A549 (cell line): ENCODE measurements around the gene KRTAP5-7. TPM values are rescaled to one million over a fixed set of nuclear protein-coding genes. Genes with fewer than 3 reads are reported as not detected.
"Not testable (repeated sequence)": the region's sequence is repeated elsewhere in the genome, so short reads cannot be mapped to it uniquely, and the experiment has no call there.

Experiments used
- ATAC-seq, 2 experiments: fragments of 200-7000 bp in 1 of 2; fragments of >200 bp in 1 of 2; cut with Nextera tagmentation in 1 of 2; cut with Tn5 transposase in 1 of 2; 3 replicates each; pipeline versions ENCODE4 v1.8.0 to v1.9.1; 2018 to 2020; ENCODE audit warnings: mild to moderate bottlenecking in 1 of 2, moderate library complexity in 1 of 2
- CTCF ChIA-PET: fragments of 300-600 bp; sonication (Branson Sonifier 250); formaldehyde crosslinking; extraction: SDS; loops from one replicate; lab custom pipeline; 2021; ENCODE audit warnings: antibody characterized with exemption, inconsistent platforms; lab: Yijun Ruan, JAX
- POLR2A ChIA-PET: fragments of 350-600 bp; formaldehyde crosslinking; extraction: SDS; loops from one replicate; lab custom pipeline; 2021; ENCODE audit warnings: antibody characterized with exemption, inconsistent platforms; lab: Yijun Ruan, JAX
- DNase-seq, 2 experiments: peaks; one replicate each; pipeline versions ENCODE4 v3.0.0 to v3.0.0-alpha.2; 2011 to 2016; ENCODE audit warnings: low read depth in 1 of 2, low spot score in 1 of 2
- FAIRE-seq: peaks from 2 replicates; lab custom pipeline; 2011; peaks lifted over from hg19 to GRCh38; lab: Jason Lieb, UNC
- H3K27ac ChIP-seq, 2 experiments: fragments of >200 bp; sonication (Bioruptor Twin); formaldehyde crosslinking; 3 replicates each; pipeline ENCODE4 v1.5.1; 2016 to 2017
- H3K4me1 ChIP-seq: fragments of >200 bp; sonication (Bioruptor Twin); formaldehyde crosslinking; 3 replicates; pipeline ENCODE4 v1.6.1; 2016
- H3K4me2 ChIP-seq: fragments of >200 bp; sonication (Bioruptor Twin); formaldehyde crosslinking; 3 replicates; pipeline ENCODE4 v1.6.1; 2016
- H3K4me3 ChIP-seq: fragments of >200 bp; sonication (Bioruptor Twin); formaldehyde crosslinking; 3 replicates; pipeline ENCODE4 v1.5.1; 2016
- H3K9me3 ChIP-seq: fragments of >200 bp; sonication (Bioruptor Twin); formaldehyde crosslinking; 3 replicates; pipeline ENCODE4 v1.6.1; 2016
- ATOH8 ChIP-seq: fragments of 250-450 bp; sonication (Bioruptor Pico); IDR thresholded peaks from 2 replicates; pipeline ENCODE4 v1.5.0; 2020; ENCODE audit warnings: low read depth, mild to moderate bottlenecking, moderate library complexity
- CBX2 ChIP-seq: fragments of 200-600 bp; sonication (generic); IDR thresholded peaks from 2 replicates; pipeline ENCODE4 v1.6.1; 2016; ENCODE audit warnings: low read depth, mild to moderate bottlenecking, borderline replicate concordance
- CBX8 ChIP-seq: fragments of 200-600 bp; sonication (generic); IDR thresholded peaks from 2 replicates; pipeline ENCODE4 v1.6.1; 2016
- EHF ChIP-seq: fragments of 250-450 bp; sonication (Bioruptor Pico); IDR thresholded peaks from 2 replicates; pipeline ENCODE4 v1.5.0; 2020; ENCODE audit warnings: mild to moderate bottlenecking
- EP300 ChIP-seq, 2 experiments: fragments of >200 bp; sonication (Bioruptor Twin); formaldehyde crosslinking; IDR thresholded peaks; 2 replicates in 1 of 2; 3 replicates in 1 of 2; pipeline ENCODE4 v1.6.1; 2016 to 2017
- KDM5A ChIP-seq: fragments of 200-600 bp; sonication (generic); IDR thresholded peaks from 2 replicates; pipeline ENCODE4 v1.6.1; 2016; ENCODE audit warnings: antibody characterized with exemption, mild to moderate bottlenecking
- MAZ ChIP-seq: fragments of 150-350 bp; IDR thresholded peaks from 2 replicates; pipeline ENCODE4 v1.6.1; 2014; ENCODE audit warnings: antibody characterized with exemption, low read depth, low read length, borderline replicate concordance
- NFE2L2 ChIP-seq: fragments of 150-350 bp; conservative IDR thresholded peaks from 2 replicates; pipeline ENCODE4 v1.6.1; 2014; ENCODE audit warnings: low read length
- RCOR1 ChIP-seq: fragments of 150-350 bp; IDR thresholded peaks from 2 replicates; pipeline ENCODE4 v1.6.1; 2014; ENCODE audit warnings: antibody characterized with exemption, low read length, low read depth
- RFX5 ChIP-seq: fragments of 450-650 bp; IDR thresholded peaks from 2 replicates; pipeline ENCODE4 v1.7.1; 2014; ENCODE audit warnings: antibody characterized with exemption, mild to moderate bottlenecking, moderate library complexity
- RNF2 ChIP-seq: fragments of 200-600 bp; sonication (generic); IDR thresholded peaks from 2 replicates; pipeline ENCODE4 v1.6.1; 2016; ENCODE audit warnings: low read depth, mild to moderate bottlenecking, antibody characterized with exemption, moderate library complexity, borderline replicate concordance
- TFCP2L1 ChIP-seq: fragments of 250-450 bp; sonication (Bioruptor Pico); IDR thresholded peaks from 2 replicates; pipeline ENCODE4 v1.5.0; 2021; ENCODE audit warnings: mild to moderate bottlenecking
- TP53 ChIP-seq: fragments of 250-450 bp; sonication (Bioruptor Pico); IDR thresholded peaks from 2 replicates; pipeline ENCODE4 v1.5.0; 2021; ENCODE audit warnings: mild to moderate bottlenecking, moderate library complexity
- USF2 ChIP-seq: fragments of 450-650 bp; IDR thresholded peaks from 2 replicates; pipeline ENCODE4 v1.6.1; 2014; ENCODE audit warnings: antibody characterized with exemption
- ZFP36 ChIP-seq: fragments of 450-650 bp; IDR thresholded peaks from 2 replicates; pipeline ENCODE4 v1.6.1; 2014; ENCODE audit warnings: borderline replicate concordance; ENCODE audit not compliant: partially characterized antibody
- WGBS: methylation state at CpG from one replicate; pipeline ENCODE4 v1.1.6; 2017; ENCODE audit errors: missing lambda C conversion rate; 5-methylcytosine and 5-hydroxymethylcytosine counted together
- polyA plus RNA-seq, 4 experiments: library from polyadenylated mRNA; depleted of rRNA in 3 of 4; stranded (reverse); fragments of >200 nt; fragmentation: RNase III in 1 of 4; extraction: RNeasy Plus Mini Kit Qiagen cat#74134 plus additional on column Dnase treatment in 1 of 4; gene quantifications; 2 replicates in 3 of 4; 3 replicates in 1 of 4; pipeline ENCODE4 v1.2.3, GENCODE V29; 2011 to 2017
- TF ChIP-seq, protein P1 (sequence below): fragments of >200 bp; sonication (Bioruptor Twin); formaldehyde crosslinking; IDR thresholded peaks from 2 replicates; pipeline ENCODE4 v1.6.1; 2016
- TF ChIP-seq, protein P2 (sequence below): fragments of 150-350 bp; IDR thresholded peaks from 2 replicates; pipeline ENCODE4 v1.6.1; 2014; ENCODE audit warnings: low read depth, mild to moderate bottlenecking, low read length
- TF ChIP-seq, protein P3 (sequence below): fragments of 250-450 bp; sonication (Bioruptor Pico); IDR thresholded peaks from 2 replicates; pipeline ENCODE4 v1.5.0; 2021; ENCODE audit warnings: mild to moderate bottlenecking, moderate library complexity, borderline replicate concordance

KRTAP5-7 gene
- polyA plus RNA-seq, 2 of the 4 experiments (the other 2 are of a cell fraction): not detected

- CTCF ChIA-PET: interaction anchor here (1.3 kb wide), 1 partner anchor 13 kb away, joined by 4 read pairs; no protein-coding TSS in a partner anchor
- no peak overlapping the region for H3K4me2 ChIP-seq
- POLR2A ChIA-PET: no interaction called here
These were observed 10.5 kb downstream of the KRTAP5-7 start for GRCh38 chr11:71537537-71537936.

GRCh38 chr11:71537977-71538665, 11.1 kb downstream of the KRTAP5-7 start, which contains the start of gene KRTAP5-8:
Gene KRTAP5-8, plus strand, starts transcription at chr11:71538025. Its CDS starts 31 bp downstream, at chr11:71538056.
- H3K27ac ChIP-seq, ATAC-seq, H3K4me3 ChIP-seq, DNase-seq, FAIRE-seq, H3K9me3 ChIP-seq, POLR2A ChIA-PET, H3K4me2 ChIP-seq, H3K4me1 ChIP-seq: not testable (repeated sequence)
- CTCF ChIA-PET: interaction anchor here (1.3 kb wide), 1 partner anchor 13 kb away, joined by 4 read pairs; no protein-coding TSS in a partner anchor
- WGBS: no CpG with 5 or more reads among the region's 4 CpGs

More at GRCh38 chr11:71537537-71537936, 10.5 kb downstream of the KRTAP5-7 start:
- FAIRE-seq (no peak), ATAC-seq (no peak; a peak in 1 of 6 replicates), DNase-seq (no peak)
- TF ChIP-seq, protein P1, sequence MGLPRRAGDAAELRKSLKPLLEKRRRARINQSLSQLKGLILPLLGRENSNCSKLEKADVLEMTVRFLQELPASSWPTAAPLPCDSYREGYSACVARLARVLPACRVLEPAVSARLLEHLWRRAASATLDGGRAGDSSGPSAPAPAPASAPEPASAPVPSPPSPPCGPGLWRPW: no peak
- TF ChIP-seq MAZ: no peak
- no peak for TF ChIP-seq KDM5A
- TF ChIP-seq ZFP36: no peak
- TF ChIP-seq RFX5: no peak
- TF ChIP-seq EP300 (IDR thresholded peaks at IDR 0.05): no peak
- TF ChIP-seq TFCP2L1 (CRISPR knock-in tag): no peak
- no peak for TF ChIP-seq ATOH8 (CRISPR knock-in tag)
- TF ChIP-seq NFE2L2: no peak
- TF ChIP-seq USF2: no peak
- TF ChIP-seq TP53 (CRISPR knock-in tag): no peak
- no peak for TF ChIP-seq CBX2
- TF ChIP-seq RCOR1: no peak
- TF ChIP-seq, protein P2, sequence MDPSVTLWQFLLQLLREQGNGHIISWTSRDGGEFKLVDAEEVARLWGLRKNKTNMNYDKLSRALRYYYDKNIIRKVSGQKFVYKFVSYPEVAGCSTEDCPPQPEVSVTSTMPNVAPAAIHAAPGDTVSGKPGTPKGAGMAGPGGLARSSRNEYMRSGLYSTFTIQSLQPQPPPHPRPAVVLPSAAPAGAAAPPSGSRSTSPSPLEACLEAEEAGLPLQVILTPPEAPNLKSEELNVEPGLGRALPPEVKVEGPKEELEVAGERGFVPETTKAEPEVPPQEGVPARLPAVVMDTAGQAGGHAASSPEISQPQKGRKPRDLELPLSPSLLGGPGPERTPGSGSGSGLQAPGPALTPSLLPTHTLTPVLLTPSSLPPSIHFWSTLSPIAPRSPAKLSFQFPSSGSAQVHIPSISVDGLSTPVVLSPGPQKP: no peak
- TF ChIP-seq CBX8: no peak
- no peak for TF ChIP-seq RNF2
- TF ChIP-seq, protein P3, sequence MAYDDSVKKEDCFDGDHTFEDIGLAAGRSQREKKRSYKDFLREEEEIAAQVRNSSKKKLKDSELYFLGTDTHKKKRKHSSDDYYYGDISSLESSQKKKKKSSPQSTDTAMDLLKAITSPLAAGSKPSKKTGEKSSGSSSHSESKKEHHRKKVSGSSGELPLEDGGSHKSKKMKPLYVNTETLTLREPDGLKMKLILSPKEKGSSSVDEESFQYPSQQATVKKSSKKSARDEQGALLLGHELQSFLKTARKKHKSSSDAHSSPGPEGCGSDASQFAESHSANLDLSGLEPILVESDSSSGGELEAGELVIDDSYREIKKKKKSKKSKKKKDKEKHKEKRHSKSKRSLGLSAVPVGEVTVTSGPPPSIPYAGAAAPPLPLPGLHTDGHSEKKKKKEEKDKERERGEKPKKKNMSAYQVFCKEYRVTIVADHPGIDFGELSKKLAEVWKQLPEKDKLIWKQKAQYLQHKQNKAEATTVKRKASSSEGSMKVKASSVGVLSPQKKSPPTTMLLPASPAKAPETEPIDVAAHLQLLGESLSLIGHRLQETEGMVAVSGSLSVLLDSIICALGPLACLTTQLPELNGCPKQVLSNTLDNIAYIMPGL: no peak
- no peak for TF ChIP-seq EHF (CRISPR knock-in tag)
- Histone ChIP-seq H3K9me3 (no peaks in the 10 kb centered on the region), H3K4me1 (no peaks in the 10 kb centered on the region), H3K27ac (no peak overlapping the region), H3K4me3 (no peak overlapping the region)
- whole genome bisulfite sequencing: 62% methylated on average over 9 of the region's 9 CpGs
